HG02870 (cell line): ENCODE data around the gene FRMPD4.

Source experiments
- ATAC-seq: cut with Tn5 transposase; IDR thresholded peaks from one replicate; pipeline ENCODE4 v1.9.1; 2021; ENCODE audit warnings: mild to moderate bottlenecking, moderate library complexity; ENCODE audit not compliant: unreplicated experiment

The FRMPD4 gene

GRCh38 chrX:12360383-12360782 is 222.1 kb downstream of the FRMPD4 start:
- no peak for ATAC-seq

- no peak for ATAC-seq
These were observed 222.8 kb downstream of the FRMPD4 start for GRCh38 chrX:12360986-12361598.

GRCh38 chrX:12363216-12363615 is 224.9 kb downstream of the FRMPD4 start:
- ATAC-seq: no peak

DNA sequence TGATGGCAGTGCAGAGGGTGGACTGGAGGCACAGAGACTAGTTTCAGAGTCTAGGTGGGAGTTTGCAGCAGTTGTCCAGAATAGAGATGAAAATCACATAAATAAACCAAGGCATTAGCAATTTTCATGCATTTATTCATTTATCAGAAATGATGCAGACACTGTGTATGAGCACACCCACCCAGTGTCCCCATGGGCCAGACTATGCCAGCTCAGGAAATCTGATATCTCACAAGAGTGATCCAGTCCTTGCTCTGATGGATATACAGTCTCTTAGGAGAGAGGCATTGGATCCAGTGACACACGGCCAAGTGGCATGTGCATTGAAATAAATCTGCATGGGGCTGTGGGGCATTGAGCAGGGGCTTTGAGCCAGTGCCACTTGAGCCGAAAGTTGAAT is 228.2 kb downstream of the FRMPD4 start:
- ATAC-seq: no peak

GRCh38 chrX:12367254-12367653 is 229.0 kb downstream of the FRMPD4 start:
- ATAC-seq: no peak

- ATAC-seq: no peak
These were observed 232.3 kb downstream of the FRMPD4 start for GRCh38 chrX:12370497-12370986.

DNA sequence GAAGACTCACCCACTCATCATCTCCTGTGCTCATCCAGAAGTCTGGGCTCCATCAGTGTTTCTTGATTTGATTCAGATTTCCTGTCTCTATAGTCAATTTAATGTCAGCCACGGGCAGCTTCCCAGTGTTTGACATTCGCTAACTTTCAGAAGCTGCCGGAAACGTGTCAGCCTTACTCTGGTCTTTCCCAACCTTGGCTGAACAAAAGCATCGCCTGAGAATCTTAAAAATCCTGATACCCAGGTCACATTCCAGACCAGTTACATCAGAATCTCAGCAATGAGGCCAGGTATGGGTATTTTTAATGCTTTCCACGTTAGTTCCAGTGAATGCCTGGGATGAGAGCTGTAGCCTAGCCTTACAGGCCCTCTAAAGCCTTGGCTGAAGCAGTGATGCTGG is 233.8 kb downstream of the FRMPD4 start:
- ATAC-seq: no peak

GRCh38 chrX:12374286-12374685 is 236.0 kb downstream of the FRMPD4 start:
- ATAC-seq: no peak

- no peak for ATAC-seq
These were observed 240.0 kb downstream of the FRMPD4 start for GRCh38 chrX:12378253-12378652.

- ATAC-seq: no peak
These were observed 240.4 kb downstream of the FRMPD4 start for GRCh38 chrX:12378706-12379105.

DNA sequence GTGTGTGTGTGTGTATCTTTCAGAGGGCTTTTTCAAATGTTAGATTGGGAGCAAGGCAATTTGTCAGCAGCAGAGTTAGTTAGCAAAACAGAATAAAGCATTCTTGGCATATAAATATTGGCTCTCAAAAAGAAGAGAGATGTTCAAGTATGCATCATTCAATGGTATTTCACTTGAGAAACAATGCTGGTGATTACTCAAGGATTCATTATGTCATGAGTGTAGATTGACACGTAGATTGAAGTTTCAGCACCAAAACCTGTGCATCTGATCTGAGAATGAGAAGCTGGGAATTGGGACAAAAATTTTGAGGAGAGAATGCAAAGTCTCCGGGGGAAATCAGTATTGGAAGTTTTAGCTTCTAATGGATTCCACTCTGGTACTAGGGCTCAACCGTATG is 241.4 kb downstream of the FRMPD4 start:
- no peak for ATAC-seq

GRCh38 chrX:12383196-12383595 is 244.9 kb downstream of the FRMPD4 start:
- ATAC-seq: no peak

DNA sequence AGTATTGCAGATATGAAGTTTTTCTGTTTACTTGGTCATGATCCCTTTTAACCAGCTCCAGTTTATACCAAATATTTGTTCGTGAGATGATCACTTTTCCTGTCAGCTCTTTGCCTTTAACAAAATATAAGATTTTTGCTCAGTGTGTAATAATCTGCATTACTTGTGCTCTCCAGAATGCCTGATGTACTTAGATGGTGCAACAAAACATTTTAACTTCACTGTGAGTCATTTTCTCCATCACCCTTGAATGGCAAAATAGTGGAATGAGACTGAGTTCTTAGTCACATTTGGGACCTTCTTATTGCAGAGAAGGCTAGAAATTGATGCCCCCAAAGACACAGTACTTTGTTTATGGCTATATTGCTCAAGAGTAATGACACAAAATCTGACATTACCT is 252.0 kb downstream of the FRMPD4 start:
- ATAC-seq: no peak

DNA sequence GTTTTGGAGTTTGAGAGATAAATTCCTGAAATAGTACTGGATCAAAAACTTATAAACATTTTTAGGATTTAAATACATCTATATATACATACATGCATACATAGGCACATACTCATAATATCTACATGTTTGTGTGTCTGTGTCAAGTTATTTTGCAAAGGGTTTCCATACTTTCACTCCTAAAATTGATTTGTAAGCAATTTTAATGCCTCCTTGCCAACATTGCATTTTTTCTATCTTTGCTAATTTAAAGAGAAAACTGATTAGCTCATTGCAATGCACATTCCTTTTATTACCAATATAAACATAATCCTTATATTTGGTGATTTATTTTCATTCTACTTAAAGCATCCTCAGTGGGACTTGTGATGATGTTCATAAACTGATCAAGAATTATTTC is 258.3 kb downstream of the FRMPD4 start:
- ATAC-seq: no peak

DNA sequence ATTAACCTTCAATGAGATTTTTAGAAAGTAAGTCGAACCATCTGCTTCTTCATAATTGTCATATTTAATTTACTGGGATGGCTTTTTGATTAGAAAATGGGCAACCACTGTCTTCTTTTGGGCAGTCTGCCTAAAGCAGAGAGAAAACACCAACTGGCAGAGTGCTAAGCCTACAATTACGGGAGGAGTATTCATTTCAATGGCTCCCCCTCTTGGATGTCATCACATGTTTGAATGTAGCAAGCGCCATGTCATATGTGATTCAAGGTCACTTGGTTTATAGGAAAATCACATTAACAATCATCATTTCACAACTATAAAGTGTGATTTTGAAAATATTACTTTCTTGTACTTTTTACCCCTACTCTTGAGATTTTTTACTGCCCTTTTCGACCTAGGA is 261.9 kb downstream of the FRMPD4 start:
- ATAC-seq: no peak

DNA sequence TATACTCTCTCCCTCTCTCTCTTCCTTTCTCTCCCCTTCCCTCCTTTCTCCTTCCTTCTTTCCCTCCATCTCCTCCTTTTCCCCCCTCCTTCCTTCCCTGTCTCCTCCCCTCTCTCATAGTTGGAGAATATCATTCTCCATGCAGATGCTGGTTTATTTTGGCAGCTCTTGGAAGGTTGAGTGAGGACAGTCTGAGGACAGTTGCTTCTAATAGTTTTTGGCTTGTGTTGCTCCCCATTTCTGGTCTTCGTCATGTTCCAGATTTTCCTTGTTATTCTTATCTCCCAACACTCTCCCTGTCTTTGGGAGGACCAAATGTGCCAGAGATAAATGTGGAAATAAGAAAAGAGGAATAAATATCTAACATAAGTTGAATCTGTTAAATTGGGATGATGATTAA is 263.0 kb downstream of the FRMPD4 start:
- no peak for ATAC-seq

DNA sequence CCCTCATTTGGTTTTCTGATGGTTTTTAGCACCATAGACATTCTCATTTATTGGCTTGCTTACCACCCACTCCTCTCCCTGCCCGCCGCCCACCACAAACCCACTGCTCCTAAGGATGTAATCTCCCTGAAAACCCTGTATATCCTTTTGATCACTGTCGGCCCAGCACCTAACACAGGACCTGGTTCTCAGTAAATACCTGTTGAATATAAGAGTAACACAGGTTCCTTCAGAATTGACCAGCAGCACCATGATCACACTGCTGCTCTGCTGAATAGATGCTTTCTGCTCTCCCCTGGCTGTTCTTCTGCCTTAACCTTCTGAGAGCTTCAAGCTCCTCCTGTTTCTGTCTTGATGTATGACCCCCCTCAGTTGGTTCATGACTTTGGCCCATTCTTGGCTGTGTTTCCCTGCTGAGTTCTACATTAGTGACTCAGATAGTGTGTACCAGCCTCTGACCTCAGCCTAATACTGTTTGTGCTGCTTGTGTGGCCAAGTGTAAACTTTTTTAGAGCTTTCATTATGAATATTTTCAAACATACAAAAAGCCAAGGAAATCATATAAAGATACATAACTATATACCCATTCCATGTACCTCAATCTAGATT is 265.3 kb downstream of the FRMPD4 start:
- no peak for ATAC-seq

GRCh38 chrX:12405306-12405705 is 267.0 kb downstream of the FRMPD4 start:
- no peak for ATAC-seq

- ATAC-seq: no peak
These were observed 272.2 kb downstream of the FRMPD4 start for GRCh38 chrX:12410523-12410922.

GRCh38 chrX:12411831-12412230 is 273.6 kb downstream of the FRMPD4 start:
- no peak for ATAC-seq

- ATAC-seq: no peak
These were observed 274.3 kb downstream of the FRMPD4 start for GRCh38 chrX:12412561-12412960.

DNA sequence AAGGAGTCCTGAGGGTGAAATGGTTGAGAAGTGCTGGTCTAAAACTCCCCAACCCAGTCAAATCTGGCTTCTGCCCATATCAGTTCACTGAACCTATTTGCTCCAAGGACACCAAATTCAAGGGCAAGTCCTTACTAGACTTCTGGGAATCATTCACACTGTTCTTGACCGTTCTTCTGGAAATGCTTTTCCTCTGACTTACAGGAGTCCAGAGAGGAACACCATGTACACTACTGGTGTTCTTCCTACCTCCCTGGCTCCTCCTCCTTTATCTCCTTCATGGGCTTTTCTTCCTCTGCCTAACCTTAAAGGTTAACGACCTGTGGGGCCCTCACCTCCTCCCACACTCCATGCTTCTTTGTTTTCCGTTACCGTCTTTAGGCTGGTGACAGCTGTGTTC is 281.3 kb downstream of the FRMPD4 start:
- no peak for ATAC-seq

DNA sequence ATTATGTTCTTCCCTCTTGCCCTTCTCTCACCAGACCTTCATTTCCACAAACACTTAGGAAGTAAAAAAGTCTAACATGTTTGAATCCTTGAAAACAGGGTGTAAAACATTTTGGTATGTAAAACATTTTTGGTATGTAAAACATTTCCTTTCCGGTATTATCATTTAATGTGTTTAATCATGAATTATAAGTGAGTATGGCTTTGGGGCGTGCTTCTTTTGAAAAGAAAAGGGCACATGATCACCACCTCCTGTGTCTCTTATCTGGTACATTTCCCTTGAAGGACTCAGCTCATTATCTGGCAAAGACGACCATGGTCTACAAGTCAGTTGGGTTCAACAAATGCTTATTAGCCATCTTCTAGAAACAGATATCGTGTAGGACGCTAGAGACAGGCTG is 283.6 kb downstream of the FRMPD4 start:
- ATAC-seq: no peak
